ENCODE data around the gene MSX2. TPM values are rescaled to one million over a fixed set of nuclear protein-coding genes. Genes with fewer than 3 reads are reported as not detected.

The MSX2 gene
- total and polyA plus RNA-seq, 2 donors (not counting 1 experiment from before 2014, with no cell fraction given): 1.3 to 4.5 TPM

GRCh38 chr5:174732036-174733020, 7.9 kb downstream of the MSX2 start:
- Histone ChIP-seq H3K27me3 (ENCODE audit: control insufficient read depth, insufficient read depth, low read length) (peaks cover 30% of the 10 kb centered on the region), H3K4me1 (ENCODE audit: control insufficient read depth, extremely low read depth, insufficient read depth, low read length) (no peaks in the 10 kb centered on the region), H3K27ac (ENCODE audit: insufficient read depth, low read length) (no peak overlapping the region), H3K4me2 (ENCODE audit: extremely low read depth, insufficient read depth, low read length) (no peak overlapping the region), H2AFZ (ENCODE audit: low read length) (no peak overlapping the region), H3K79me2 (ENCODE audit: control insufficient read depth, insufficient read depth, low read length) (no peaks in the 10 kb centered on the region), H4K20me1 (ENCODE audit: control insufficient read depth, extremely low read depth, insufficient read depth, low read length) (no peaks in the 10 kb centered on the region), H3K9ac (ENCODE audit: insufficient read depth, low read length) (no peak overlapping the region), H3K36me3 (ENCODE audit: control insufficient read depth, insufficient read depth, low read length) (no peaks in the 10 kb centered on the region), H3K9me3 (ENCODE audit: control insufficient read depth, insufficient read depth, low read depth, low read length) (no peaks in the 10 kb centered on the region), H3K4me3 (replicated peaks in 1 of 4; ENCODE audit: control extremely low read depth in 1 of 4, insufficient read depth in 1 of 4, low read depth in 3 of 4, low read length in 4 of 4) (peak overlapping the region in 1 of 4 experiments; percentile 19)
- DNase-seq (ENCODE audit: low read depth in 2 of 2): no peak
- TF ChIP-seq CTCF (conservative IDR thresholded peaks at IDR 0.05 in 1 of 2, IDR thresholded peaks at IDR 0.05 in 1 of 2; ENCODE audit: low read depth in 1 of 2, low read length in 2 of 2): no peak
- peak; percentile 56 for TF ChIP-seq EZH2 (IDR thresholded peaks at IDR 0.05; ENCODE audit: low read length, missing control alignments)

GRCh38 chr5:174733091-174733690, 8.8 kb downstream of the MSX2 start:
- Histone ChIP-seq H3K9me3 (ENCODE audit: control insufficient read depth, insufficient read depth, low read depth, low read length) (no peaks in the 10 kb centered on the region), H3K9ac (ENCODE audit: insufficient read depth, low read length) (no peak overlapping the region), H3K36me3 (ENCODE audit: control insufficient read depth, insufficient read depth, low read length) (no peaks in the 10 kb centered on the region), H3K4me3 (replicated peaks in 1 of 4; ENCODE audit: control extremely low read depth in 1 of 4, insufficient read depth in 1 of 4, low read depth in 3 of 4, low read length in 4 of 4) (no peak overlapping the region), H3K79me2 (ENCODE audit: control insufficient read depth, insufficient read depth, low read length) (no peaks in the 10 kb centered on the region), H3K4me1 (ENCODE audit: control insufficient read depth, extremely low read depth, insufficient read depth, low read length) (no peaks in the 10 kb centered on the region), H3K27ac (ENCODE audit: insufficient read depth, low read length) (no peak overlapping the region), H2AFZ (ENCODE audit: low read length) (no peak overlapping the region), H3K27me3 (ENCODE audit: control insufficient read depth, insufficient read depth, low read length) (peaks cover 30% of the 10 kb centered on the region), H4K20me1 (ENCODE audit: control insufficient read depth, extremely low read depth, insufficient read depth, low read length) (no peaks in the 10 kb centered on the region), H3K4me2 (ENCODE audit: extremely low read depth, insufficient read depth, low read length) (no peak overlapping the region)
- no peak for DNase-seq (ENCODE audit: low read depth in 2 of 2)
- TF ChIP-seq EZH2 (IDR thresholded peaks at IDR 0.05; ENCODE audit: low read length, missing control alignments): no peak
- no peak for TF ChIP-seq CTCF (conservative IDR thresholded peaks at IDR 0.05 in 1 of 2, IDR thresholded peaks at IDR 0.05 in 1 of 2; ENCODE audit: low read depth in 1 of 2, low read length in 2 of 2)

GRCh38 chr5:174733836-174734235, 9.5 kb downstream of the MSX2 start:
- Histone ChIP-seq H3K79me2 (ENCODE audit: control insufficient read depth, insufficient read depth, low read length) (no peaks in the 10 kb centered on the region), H3K27ac (ENCODE audit: insufficient read depth, low read length) (no peak overlapping the region), H3K9ac (ENCODE audit: insufficient read depth, low read length) (no peak overlapping the region), H3K9me3 (ENCODE audit: control insufficient read depth, insufficient read depth, low read depth, low read length) (no peaks in the 10 kb centered on the region), H3K36me3 (ENCODE audit: control insufficient read depth, insufficient read depth, low read length) (no peaks in the 10 kb centered on the region), H2AFZ (ENCODE audit: low read length) (no peak overlapping the region), H3K4me3 (replicated peaks in 1 of 4; ENCODE audit: control extremely low read depth in 1 of 4, insufficient read depth in 1 of 4, low read depth in 3 of 4, low read length in 4 of 4) (no peak overlapping the region), H4K20me1 (ENCODE audit: control insufficient read depth, extremely low read depth, insufficient read depth, low read length) (no peaks in the 10 kb centered on the region), H3K4me1 (ENCODE audit: control insufficient read depth, extremely low read depth, insufficient read depth, low read length) (no peaks in the 10 kb centered on the region), H3K4me2 (ENCODE audit: extremely low read depth, insufficient read depth, low read length) (no peak overlapping the region), H3K27me3 (ENCODE audit: control insufficient read depth, insufficient read depth, low read length) (peaks cover 30% of the 10 kb centered on the region)
- TF ChIP-seq CTCF (conservative IDR thresholded peaks at IDR 0.05 in 1 of 2, IDR thresholded peaks at IDR 0.05 in 1 of 2; ENCODE audit: low read depth in 1 of 2, low read length in 2 of 2) (no peak), EZH2 (IDR thresholded peaks at IDR 0.05; ENCODE audit: low read length, missing control alignments) (no peak)
- no peak for DNase-seq (ENCODE audit: low read depth in 2 of 2)

Data from fibroblast of lung (primary cell).